Coronary artery (tissue), 2 donors: ENCODE data around the gene SRPK1.

Experiments used
- DNase-seq: peaks from one replicate; pipeline ENCODE4 v3.0.0-alpha.2; 2017; ENCODE audit warnings: low spot score
- H3K27ac ChIP-seq, 2 donors: fragments of 200-600 bp; sonication (generic); one replicate each; pipeline ENCODE4 v1.5.1; 2016 to 2019
- H3K4me3 ChIP-seq: fragments of 200-600 bp; sonication (generic); 2 replicates; pipeline ENCODE4 v1.5.1; 2016; ENCODE audit warnings: mild to moderate bottlenecking, moderate library complexity
- TF ChIP-seq, protein P1 (sequence below): fragments of 200-600 bp; sonication (generic); IDR thresholded peaks from one replicate; pipeline ENCODE4 v1.5.1; 2019; ENCODE audit warnings: antibody characterized with exemption

SRPK1 gene

DNA sequence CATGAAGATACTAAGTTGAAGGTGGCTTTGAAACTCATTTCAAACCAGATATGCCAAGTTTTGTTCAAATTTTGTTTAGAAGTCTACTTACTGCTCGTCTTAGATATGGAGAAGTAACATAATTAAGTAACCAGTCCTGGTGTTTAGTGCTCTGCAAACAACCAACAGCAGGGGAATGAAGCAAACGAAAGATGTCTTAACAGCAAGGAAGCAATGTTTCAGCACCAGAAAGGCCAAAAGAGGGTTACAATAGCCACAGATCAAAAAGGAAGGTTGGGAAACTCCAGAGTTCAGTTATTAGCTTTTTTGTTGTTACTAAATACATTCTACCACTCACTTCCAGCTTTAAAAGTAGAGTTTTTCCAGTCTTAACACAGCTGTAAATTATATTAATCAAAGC, 70.7 kb downstream of the SRPK1 start:
- TF ChIP-seq, protein P1, sequence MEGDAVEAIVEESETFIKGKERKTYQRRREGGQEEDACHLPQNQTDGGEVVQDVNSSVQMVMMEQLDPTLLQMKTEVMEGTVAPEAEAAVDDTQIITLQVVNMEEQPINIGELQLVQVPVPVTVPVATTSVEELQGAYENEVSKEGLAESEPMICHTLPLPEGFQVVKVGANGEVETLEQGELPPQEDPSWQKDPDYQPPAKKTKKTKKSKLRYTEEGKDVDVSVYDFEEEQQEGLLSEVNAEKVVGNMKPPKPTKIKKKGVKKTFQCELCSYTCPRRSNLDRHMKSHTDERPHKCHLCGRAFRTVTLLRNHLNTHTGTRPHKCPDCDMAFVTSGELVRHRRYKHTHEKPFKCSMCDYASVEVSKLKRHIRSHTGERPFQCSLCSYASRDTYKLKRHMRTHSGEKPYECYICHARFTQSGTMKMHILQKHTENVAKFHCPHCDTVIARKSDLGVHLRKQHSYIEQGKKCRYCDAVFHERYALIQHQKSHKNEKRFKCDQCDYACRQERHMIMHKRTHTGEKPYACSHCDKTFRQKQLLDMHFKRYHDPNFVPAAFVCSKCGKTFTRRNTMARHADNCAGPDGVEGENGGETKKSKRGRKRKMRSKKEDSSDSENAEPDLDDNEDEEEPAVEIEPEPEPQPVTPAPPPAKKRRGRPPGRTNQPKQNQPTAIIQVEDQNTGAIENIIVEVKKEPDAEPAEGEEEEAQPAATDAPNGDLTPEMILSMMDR: no peak
- no peak for DNase-seq
- H3K27ac ChIP-seq: no peak overlapping the region
- no peak overlapping the region for H3K4me3 ChIP-seq

DNA sequence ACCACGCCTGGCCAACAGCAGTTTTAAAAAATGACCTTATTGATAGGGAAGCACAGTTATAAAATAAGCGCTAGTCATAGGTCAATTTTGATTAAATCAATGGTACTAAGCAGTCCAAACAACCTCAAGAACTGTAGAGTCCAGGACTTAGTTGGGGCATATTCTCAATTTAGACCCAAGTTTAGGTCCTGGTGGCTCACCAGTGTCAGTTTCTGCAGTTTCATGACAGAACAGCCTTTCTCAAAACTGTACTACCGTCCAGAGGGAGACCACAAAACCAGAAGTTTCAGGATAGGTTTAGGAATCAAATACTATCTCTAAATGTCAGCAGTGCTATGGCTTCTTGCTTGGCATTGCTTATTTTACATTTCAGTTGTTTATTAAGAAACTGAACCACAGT, 76.6 kb downstream of the SRPK1 start:
- no peak for DNase-seq
- H3K4me3 ChIP-seq: no peak overlapping the region
- H3K27ac ChIP-seq: no peak overlapping the region
- TF ChIP-seq, protein P1: no peak

DNA sequence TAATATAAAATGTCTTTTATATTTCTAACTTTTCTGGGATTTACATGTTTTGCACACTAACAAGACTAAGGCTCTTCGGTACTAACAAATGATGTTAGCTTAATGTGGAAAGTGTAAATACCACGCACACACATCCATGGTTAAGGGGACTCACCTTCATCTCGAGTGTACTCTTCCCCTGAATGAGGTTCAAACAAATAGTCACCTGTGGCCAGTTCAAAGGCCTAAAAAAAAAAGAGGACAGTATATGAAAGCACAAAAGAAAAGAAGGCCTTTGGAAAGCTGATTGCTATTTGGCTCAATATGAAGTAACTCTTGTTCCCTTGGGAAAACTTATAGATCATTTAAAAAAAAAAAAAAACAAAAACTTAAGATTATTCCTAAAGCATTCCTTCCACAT, 78.5 kb downstream of the SRPK1 start:
- no peak overlapping the region for H3K4me3 ChIP-seq
- TF ChIP-seq, protein P1: no peak
- no peak overlapping the region for H3K27ac ChIP-seq
- no peak for DNase-seq

DNA sequence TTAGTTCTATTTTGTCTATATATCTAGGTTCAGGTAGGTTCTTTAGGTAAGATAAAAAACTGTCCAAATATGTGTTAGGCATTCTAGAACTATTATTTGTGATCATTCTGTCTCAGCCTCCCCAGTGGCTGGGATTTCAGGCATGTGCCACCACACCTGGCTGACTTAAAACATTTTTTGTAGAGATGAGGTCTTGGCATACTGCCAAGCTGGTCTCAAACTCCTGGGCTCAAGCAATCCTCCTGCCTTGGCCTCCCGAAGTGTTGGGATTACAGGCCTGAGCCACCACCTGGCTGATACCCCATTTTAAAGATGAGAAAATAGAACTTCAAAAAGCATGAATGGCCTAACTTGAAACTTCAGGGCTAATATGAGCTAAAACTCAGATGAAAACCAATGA, 81.9 kb downstream of the SRPK1 start:
- TF ChIP-seq, protein P1: no peak
- Histone ChIP-seq H3K27ac (no peak overlapping the region), H3K4me3 (no peak overlapping the region)
- DNase-seq: no peak

DNA sequence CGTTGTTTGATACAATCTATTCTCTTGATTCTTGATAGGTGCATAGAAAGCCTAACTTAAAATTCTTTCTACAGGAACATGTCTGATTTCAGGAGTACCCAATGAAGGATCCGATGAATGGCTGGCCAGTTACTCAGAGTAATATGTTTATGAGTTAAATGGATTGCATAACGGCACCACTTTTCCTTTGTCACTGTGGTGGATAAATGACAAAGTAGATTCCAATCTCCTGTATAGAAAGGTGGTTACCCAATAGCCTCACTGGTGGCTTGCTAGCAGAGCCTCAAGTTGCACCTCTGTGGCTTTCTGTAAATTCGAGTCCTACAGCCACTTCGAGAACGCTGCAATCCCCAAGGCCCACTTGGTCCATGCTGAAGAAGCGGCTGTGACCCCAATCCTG, 87.4 kb downstream of the SRPK1 start:
- TF ChIP-seq, protein P1: no peak
- no peak for DNase-seq
- no peak overlapping the region for H3K4me3 ChIP-seq
- H3K27ac ChIP-seq: no peak overlapping the region

DNA sequence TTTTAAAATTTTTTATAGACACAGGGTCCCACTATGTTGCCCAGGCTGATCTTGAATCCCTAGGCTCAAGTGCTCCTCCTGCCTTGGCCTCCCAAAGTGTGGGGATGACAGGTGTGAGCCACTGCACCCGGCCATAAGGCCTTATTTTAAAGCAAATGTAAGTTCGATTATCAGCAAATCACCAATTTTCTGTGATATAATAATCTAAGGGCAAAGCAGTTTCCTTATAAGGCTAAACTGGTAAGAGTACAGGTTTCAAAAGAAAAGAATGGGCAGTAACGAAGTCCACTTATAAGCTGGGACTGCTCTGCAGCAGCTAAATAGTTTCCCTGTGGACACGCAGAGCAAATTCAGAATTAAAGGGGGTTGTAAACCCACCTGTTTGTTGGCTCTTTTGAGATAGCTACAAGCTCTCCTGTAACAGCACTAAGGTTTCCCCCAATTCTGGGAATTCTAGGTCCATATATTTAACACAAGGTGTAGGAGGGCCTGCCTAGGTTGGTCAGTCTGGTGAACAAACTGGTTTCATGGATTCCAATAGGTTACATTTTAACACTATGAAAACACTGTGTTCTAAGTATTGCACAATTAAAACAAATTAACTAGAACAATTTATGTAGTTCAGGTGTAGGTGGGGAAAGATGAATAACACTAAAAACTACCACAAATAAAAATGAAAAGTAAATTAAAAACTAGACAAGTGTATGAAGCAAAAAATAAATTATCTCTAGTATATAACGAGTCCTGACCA, 89.5 kb downstream of the SRPK1 start:
- DNase-seq: no peak
- TF ChIP-seq, protein P1: no peak
- Histone ChIP-seq H3K27ac (no peak overlapping the region), H3K4me3 (no peak overlapping the region)

DNA sequence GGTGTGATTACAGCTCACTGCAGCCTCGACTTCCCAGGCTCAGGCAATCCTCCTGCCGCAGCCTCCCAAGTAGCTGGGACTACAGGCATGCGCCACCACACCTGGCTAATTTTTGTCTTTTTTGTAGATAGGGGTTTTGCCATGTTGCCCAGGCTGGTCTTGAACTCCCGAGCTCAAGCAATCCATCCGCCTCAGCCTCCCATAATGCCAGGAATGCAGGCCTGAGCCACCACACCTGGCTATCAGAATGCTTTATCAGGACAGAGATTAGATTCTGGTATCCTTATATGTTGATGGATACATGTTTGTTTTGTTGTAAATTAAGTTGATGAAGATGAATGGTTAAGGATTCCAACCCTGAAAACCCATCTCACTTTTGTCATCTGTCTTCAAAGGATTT, 91.6 kb downstream of the SRPK1 start:
- TF ChIP-seq, protein P1: no peak
- no peak overlapping the region for H3K27ac ChIP-seq
- no peak for DNase-seq
- no peak overlapping the region for H3K4me3 ChIP-seq
